Stomach (tissue), 9 donors: ENCODE data around the gene ADM5. TPM values are rescaled to one million over a fixed set of nuclear protein-coding genes. Genes with fewer than 3 reads are reported as not detected.

Source experiments
- DNase-seq, 2 donors: peaks; one replicate each; pipeline versions ENCODE4 v3.0.0 to v3.0.0-alpha.2; 2013 to 2019
- H3K27ac ChIP-seq, 5 donors: fragments of 200-600 bp in 4 of 5; sonication (generic) in 4 of 5; one replicate each; pipeline ENCODE4 v1.5.1; 2013 to 2019; ENCODE audit warnings: mild to moderate bottlenecking in 1 of 5, moderate library complexity in 1 of 5
- H3K27me3 ChIP-seq, 3 donors: fragments of 200-600 bp; sonication (generic); one replicate each; pipeline ENCODE4 v1.5.1; 2017 to 2019; ENCODE audit warnings: mixed run types in 1 of 3
- H3K36me3 ChIP-seq, 4 donors: fragments of 200-600 bp; sonication (generic); 1 replicate in 3 of 4; 2 replicates in 1 of 4; pipeline ENCODE4 v1.5.1; 2016 to 2019
- H3K4me1 ChIP-seq, 4 donors: fragments of 200-600 bp; sonication (generic); one replicate each; pipeline ENCODE4 v1.5.1; 2016 to 2019
- H3K4me3 ChIP-seq, 4 donors: fragments of 200-600 bp; sonication (generic) in 3 of 4; one replicate each; pipeline ENCODE4 v1.5.1; 2016 to 2019; ENCODE audit warnings: mild to moderate bottlenecking in 1 of 4
- H3K9me3 ChIP-seq, 4 donors: fragments of 200-600 bp; sonication (generic); one replicate each; pipeline ENCODE4 v1.5.1; 2016 to 2019
- EP300 ChIP-seq: sonication (generic); formaldehyde crosslinking; IDR thresholded peaks from one replicate; pipeline ENCODE4 v1.6.1; 2017; ENCODE audit warnings: antibody characterized with exemption
- POLR2A ChIP-seq, 4 donors: fragments of 450-650 bp; IDR thresholded peaks; one replicate each; pipeline ENCODE4 v1.6.1; 2016; ENCODE audit warnings: antibody characterized with exemption in 4 of 4, control low read depth in 2 of 4, mild to moderate bottlenecking in 1 of 4, moderate library complexity in 1 of 4
- POLR2AphosphoS5 ChIP-seq, 3 donors: sonication (generic); formaldehyde crosslinking; IDR thresholded peaks; one replicate each; pipeline ENCODE4 v1.6.1; 2016; ENCODE audit warnings: antibody characterized with exemption in 3 of 3
- WGBS, 5 donors: extraction: QIAGEN DNeasy Blood & Tissue Kit in 3 of 5; methylation state at CpG; one replicate each; pipeline versions ENCODE4 v1.1.5 to v1.1.7; 2013 to 2018; 5-methylcytosine and 5-hydroxymethylcytosine counted together
- intact Hi-C: fragments of 100-400 bp; cut with DNase I; formaldehyde crosslinking; loops from one replicate; pipeline ENCODE4 v1.15.1; 2023; ENCODE audit warnings: low total_unique reads
- polyA plus RNA-seq, 3 donors: library from polyadenylated mRNA; stranded (reverse); fragments of 200-250 nt; gene quantifications; one replicate each; pipeline ENCODE4 v1.2.3, GENCODE V29; 2013
- total RNA-seq, 5 donors: library from RNA; depleted of rRNA; stranded (reverse); fragments of >200 nt; gene quantifications; one replicate each; pipeline versions ENCODE4 v1.1.0 to v1.2.3, GENCODE V29; 2014 to 2016
- TF ChIP-seq, protein P1 (sequence below), 7 experiments: fragments of 450-650 bp in 4 of 7; fragments of 200-600 bp in 3 of 7; sonication (generic) in 3 of 7; IDR thresholded peaks; one replicate each; pipeline ENCODE4 v1.5.1; 2016 to 2019; ENCODE audit warnings: antibody characterized with exemption in 7 of 7, control low read depth in 2 of 7, mild to moderate bottlenecking in 1 of 7
- donor health status: healthy with polysubstance abuse.
- donor health status: Bipolar disorder and iron deficiency.
- donor health status: healthy.

ADM5 gene
- total and polyA plus RNA-seq, 8 donors = 0.61 to 2.5 (median 1.1) TPM; not detected in 3

DNA sequence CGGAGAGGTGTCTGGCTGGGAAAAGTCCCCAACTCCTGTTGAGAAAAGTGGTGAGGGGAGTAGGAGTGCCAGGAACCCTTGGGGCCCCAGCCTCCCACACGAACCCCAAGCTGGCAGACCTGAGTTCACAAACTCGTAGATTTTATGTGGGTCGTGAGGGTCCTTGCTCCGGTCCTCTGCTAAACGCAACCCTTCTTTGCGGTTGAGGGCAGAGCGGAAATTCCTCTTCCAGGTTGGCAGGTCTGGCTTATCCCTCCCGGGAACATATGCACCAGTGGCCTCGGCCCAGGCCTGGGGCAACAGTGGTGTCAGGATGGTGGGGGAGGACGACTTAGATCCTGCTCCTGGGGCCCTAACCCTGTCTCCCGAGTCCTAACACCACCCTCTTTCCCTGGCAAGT is 26.2 kb upstream of the ADM5 start:
- Histone ChIP-seq H3K36me3 (peaks cover 46 to 57% (median 51%) of the 10 kb centered on the region in 4 donors), H3K4me1 (peaks cover 22 to 36% (median 31%) of the 10 kb centered on the region in 4 donors), H3K9me3 (no peaks in the 10 kb centered on the region), H3K27me3 (no peaks in the 10 kb centered on the region), H3K27ac (peak overlapping the region in 3 of 5 donors; percentile 92 to 96 (median 93)), H3K4me3 (peak overlapping the region in 1 of 4 donors; percentile 88)
- no peak for DNase-seq
- TF ChIP-seq POLR2A (IDR thresholded peaks at IDR 0.05) = no peak
- TF ChIP-seq, protein P1, sequence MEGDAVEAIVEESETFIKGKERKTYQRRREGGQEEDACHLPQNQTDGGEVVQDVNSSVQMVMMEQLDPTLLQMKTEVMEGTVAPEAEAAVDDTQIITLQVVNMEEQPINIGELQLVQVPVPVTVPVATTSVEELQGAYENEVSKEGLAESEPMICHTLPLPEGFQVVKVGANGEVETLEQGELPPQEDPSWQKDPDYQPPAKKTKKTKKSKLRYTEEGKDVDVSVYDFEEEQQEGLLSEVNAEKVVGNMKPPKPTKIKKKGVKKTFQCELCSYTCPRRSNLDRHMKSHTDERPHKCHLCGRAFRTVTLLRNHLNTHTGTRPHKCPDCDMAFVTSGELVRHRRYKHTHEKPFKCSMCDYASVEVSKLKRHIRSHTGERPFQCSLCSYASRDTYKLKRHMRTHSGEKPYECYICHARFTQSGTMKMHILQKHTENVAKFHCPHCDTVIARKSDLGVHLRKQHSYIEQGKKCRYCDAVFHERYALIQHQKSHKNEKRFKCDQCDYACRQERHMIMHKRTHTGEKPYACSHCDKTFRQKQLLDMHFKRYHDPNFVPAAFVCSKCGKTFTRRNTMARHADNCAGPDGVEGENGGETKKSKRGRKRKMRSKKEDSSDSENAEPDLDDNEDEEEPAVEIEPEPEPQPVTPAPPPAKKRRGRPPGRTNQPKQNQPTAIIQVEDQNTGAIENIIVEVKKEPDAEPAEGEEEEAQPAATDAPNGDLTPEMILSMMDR (IDR thresholded peaks at IDR 0.05) = no peak
- TF ChIP-seq POLR2AphosphoS5 (IDR thresholded peaks at IDR 0.05) = no peak
- no peak for TF ChIP-seq EP300
- WGBS, 5 donors = 87 to 93% (median 89%) methylated on average over 12 of the region's 12 CpGs
- intact Hi-C loops = no loop called here

DNA sequence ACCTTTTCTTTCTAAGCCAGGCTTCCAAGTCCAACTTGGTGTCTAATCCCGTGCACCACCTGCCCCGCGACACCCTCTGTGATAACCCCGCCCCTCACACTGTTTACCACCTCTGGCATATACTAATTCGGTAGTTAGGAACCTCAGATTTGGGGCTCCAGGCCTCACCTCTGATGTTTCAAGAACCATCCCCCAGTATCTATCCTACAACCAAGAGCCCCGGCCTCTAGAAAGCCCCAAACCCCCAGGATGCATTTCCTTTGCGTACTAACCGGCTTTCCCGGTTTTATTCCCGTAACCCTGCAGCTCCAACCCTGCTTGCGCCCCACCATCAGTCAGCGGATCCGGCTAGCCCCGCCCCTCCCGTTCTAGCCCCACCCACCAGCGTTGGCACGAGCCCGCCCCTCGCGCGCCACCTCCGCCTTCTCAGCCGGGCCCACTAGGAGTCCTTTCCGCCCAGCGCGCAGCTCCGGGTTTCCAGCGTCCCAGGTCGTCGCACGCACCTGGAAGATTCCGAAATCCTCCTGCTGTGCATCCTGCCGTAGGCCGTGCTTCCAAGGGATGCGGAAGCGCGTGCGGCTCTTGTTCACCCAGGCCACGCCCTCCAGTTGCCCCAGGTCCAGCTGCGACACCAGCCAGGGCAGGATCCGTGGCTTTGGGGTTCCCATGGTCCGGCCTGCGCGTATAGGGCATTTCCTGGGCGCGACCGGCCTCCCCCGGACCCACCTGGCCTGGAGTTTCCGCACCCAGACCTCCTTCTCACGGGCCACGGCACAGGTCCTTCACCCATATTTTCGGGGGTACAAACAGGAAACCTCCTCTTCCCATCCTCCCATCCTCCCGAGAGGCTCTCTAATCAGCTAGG is 25.0 kb upstream of the ADM5 start:
- Histone ChIP-seq H3K27me3 (no peaks in the 10 kb centered on the region), H3K36me3 (peaks cover 35 to 51% (median 44%) of the 10 kb centered on the region in 4 donors), H3K4me1 (peaks cover 22 to 36% (median 31%) of the 10 kb centered on the region in 4 donors), H3K9me3 (no peaks in the 10 kb centered on the region), H3K27ac (peak overlapping the region; percentile 90 to 96 (median 93)), H3K4me3 (peak overlapping the region; percentile 69 to 88 (median 82))
- intact Hi-C loops = no loop called here
- DNase-seq = peak; percentile 93 to 95
- TF ChIP-seq POLR2A (IDR thresholded peaks at IDR 0.05) = no peak
- peak; percentile 33 to 89 (median 85) for TF ChIP-seq POLR2AphosphoS5 (IDR thresholded peaks at IDR 0.05)
- no peak for TF ChIP-seq EP300
- TF ChIP-seq, protein P1 (IDR thresholded peaks at IDR 0.05) = peak in 3 of 7 experiments; percentile 15 to 45 (median 28)
- 0 to 1% (median 1%) methylated on average over 28 to 53 of the region's 53 CpGs for WGBS, 5 donors

DNA sequence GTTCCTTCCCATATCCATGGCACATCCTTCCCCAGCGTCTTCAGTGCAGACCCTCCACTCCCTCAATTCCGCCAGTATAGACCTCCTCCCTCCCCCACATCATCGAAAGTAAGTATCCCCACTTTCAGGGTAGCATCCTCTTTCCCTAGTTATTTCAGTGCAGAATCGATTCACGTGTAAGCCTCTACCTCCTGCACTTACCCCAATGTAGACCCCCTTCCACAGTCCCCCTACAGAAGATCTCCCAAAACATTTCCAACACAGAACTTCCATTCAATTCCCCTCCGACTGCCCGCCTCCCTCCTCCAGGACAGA is 24.4 kb upstream of the ADM5 start:
- Histone ChIP-seq H3K4me1 (peaks cover 22 to 36% (median 31%) of the 10 kb centered on the region in 4 donors), H3K27ac (peak overlapping the region; percentile 90 to 96 (median 93)), H3K9me3 (no peaks in the 10 kb centered on the region), H3K36me3 (peaks cover 30 to 49% (median 38%) of the 10 kb centered on the region in 4 donors), H3K4me3 (peak overlapping the region; percentile 69 to 88 (median 82)), H3K27me3 (no peaks in the 10 kb centered on the region)
- DNase-seq = no peak
- intact Hi-C loops = no loop called here
- WGBS, 5 donors = 0 to 1% (median 0%) methylated on average over 7 of the region's 7 CpGs
- TF ChIP-seq POLR2A (IDR thresholded peaks at IDR 0.05) (no peak), EP300 (no peak), POLR2AphosphoS5 (IDR thresholded peaks at IDR 0.05) (no peak)
- TF ChIP-seq, protein P1 (IDR thresholded peaks at IDR 0.05) = no peak

DNA sequence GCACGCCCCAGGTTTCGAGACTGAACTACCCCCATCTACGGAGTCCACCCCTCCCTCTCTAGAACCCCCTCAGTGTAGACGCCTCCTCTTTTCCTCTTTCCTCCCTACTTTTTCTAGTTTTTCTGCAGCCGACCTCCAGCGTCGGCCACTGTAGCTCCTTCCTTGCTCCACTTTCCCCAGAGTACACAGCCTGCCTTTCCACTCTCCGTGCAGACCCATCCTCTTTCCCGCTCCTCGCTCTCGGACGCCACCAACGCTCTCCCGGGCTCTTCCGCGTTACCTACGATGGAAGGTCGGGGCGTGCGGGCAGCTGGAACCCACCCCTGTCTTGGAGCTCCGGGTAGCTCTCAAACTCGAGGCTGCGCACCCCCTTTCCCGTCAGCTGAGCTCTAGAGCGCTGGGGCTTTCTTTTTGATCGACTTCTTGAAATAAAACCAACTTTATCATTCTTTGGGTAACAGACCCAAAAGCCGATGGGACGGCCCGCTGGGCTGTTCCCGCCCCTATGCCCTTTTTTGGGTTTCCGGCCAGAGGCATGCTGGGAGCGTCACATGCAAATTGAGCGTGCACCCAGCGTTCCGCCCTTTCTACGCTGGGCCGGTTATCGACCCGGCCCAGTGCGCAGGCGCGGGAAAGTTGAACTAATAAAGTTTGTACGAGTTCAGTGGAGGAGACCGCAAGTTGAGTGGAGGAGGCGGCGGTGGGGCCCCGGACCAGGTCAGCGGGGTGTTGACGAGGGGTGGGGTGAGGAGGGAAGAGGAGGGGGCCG is 23.9 kb upstream of the ADM5 start, which contains the start of the genes BCL2L12 and IRF3:
Gene BCL2L12, plus strand, starts transcription at position 583 of the 769 bp plus-strand sequence. CDS start 760 bp downstream, outside the sequence.
Gene IRF3, minus strand, starts transcription at position 507 of the 769 bp plus-strand sequence. CDS start 1,019 bp downstream, outside the sequence.
- Histone ChIP-seq H3K27ac (peak within 1 kb of the TSS; percentile 90 to 96 (median 93)), H3K4me1 (peaks cover 22 to 36% (median 31%) of the 10 kb centered on the region in 4 donors), H3K36me3 (peaks cover 25 to 49% (median 38%) of the 10 kb centered on the region in 4 donors), H3K9me3 (no peaks in the 10 kb centered on the region), H3K4me3 (peak within 1 kb of the TSS; percentile 69 to 88 (median 82)), H3K27me3 (no peaks in the 10 kb centered on the region)
- TF ChIP-seq POLR2AphosphoS5 (IDR thresholded peaks at IDR 0.05) (peak; percentile 77 to 93 (median 91)), EP300 (no peak), POLR2A (IDR thresholded peaks at IDR 0.05) (no peak)
- TF ChIP-seq, protein P1 (IDR thresholded peaks at IDR 0.05) = peak in 1 of 7 experiments; percentile 21
- intact Hi-C loops = no loop called here
- 0 to 1% (median 0%) methylated on average over 44 to 50 of the region's 50 CpGs for WGBS, 5 donors
- peak; percentile 99 for DNase-seq
